Measurements from ENCODE around the gene ADCY7. TPM values are rescaled to one million over a fixed set of nuclear protein-coding genes. Genes with fewer than 3 reads are reported as not detected.
A peak's percentile ranks its signal among the peaks of the same experiment; 100 is the strongest.

Gene ADCY7
- total RNA-seq, 6 experiments from 2014 or later: 2.5 to 10.2 (median 6.5) TPM

- no peak overlapping the region for H3K27ac ChIP-seq
- H3K4me1 ChIP-seq: no peaks in the 10 kb centered on the region
- no peaks in the 10 kb centered on the region for H3K27me3 ChIP-seq
- no CpG with 5 or more reads among the region's 18 CpGs for WGBS (ENCODE audit: insufficient coverage, low coverage, low lambda C conversion rate, missing lambda C conversion rate)
- no peak for DNase-seq
- H3K36me3 ChIP-seq: no peaks in the 10 kb centered on the region
- intact Hi-C loops (cut with DNase I): no loop called here
- ATAC-seq: no peak
- TF ChIP-seq POLR2A (IDR thresholded peaks at IDR 0.05): no peak
- no peak for TF ChIP-seq CTCF (IDR thresholded peaks at IDR 0.05)
- no peak overlapping the region for H3K4me3 ChIP-seq
- no peaks in the 10 kb centered on the region for H3K9me3 ChIP-seq
Measured at GRCh38 chr16:50308237-50308965, 42.0 kb downstream of the ADCY7 start.

- DNase-seq (no peak), ATAC-seq (no peak)
- no peak for TF ChIP-seq POLR2A (IDR thresholded peaks at IDR 0.05)
- TF ChIP-seq CTCF (IDR thresholded peaks at IDR 0.05): no peak
- 92% methylated on average over 6 of the region's 11 CpGs for WGBS (ENCODE audit: insufficient coverage, low coverage, low lambda C conversion rate, missing lambda C conversion rate)
- Histone ChIP-seq H3K27ac (no peak overlapping the region), H3K4me3 (no peak overlapping the region), H3K9me3 (no peaks in the 10 kb centered on the region), H3K36me3 (peaks cover 0 to 3% (median 0%) of the 10 kb centered on the region in 4 donors), H3K4me1 (no peaks in the 10 kb centered on the region), H3K27me3 (no peaks in the 10 kb centered on the region)
- intact Hi-C loops (cut with DNase I): no loop called here
Measured at GRCh38 chr16:50309156-50309526, 42.8 kb downstream of the ADCY7 start.

GRCh38 chr16:50309527-50310307 lies 43.4 kb downstream of the ADCY7 start:
- no peak overlapping the region for H3K4me3 ChIP-seq
- DNase-seq (no peak), ATAC-seq (no peak)
- H3K36me3 ChIP-seq: peaks cover 0 to 5% (median 0%) of the 10 kb centered on the region in 4 donors
- H3K9me3 ChIP-seq: no peaks in the 10 kb centered on the region
- H3K27ac ChIP-seq: no peak overlapping the region
- no peaks in the 10 kb centered on the region for H3K4me1 ChIP-seq
- no peaks in the 10 kb centered on the region for H3K27me3 ChIP-seq
- TF ChIP-seq POLR2A (IDR thresholded peaks at IDR 0.05) (no peak), CTCF (IDR thresholded peaks at IDR 0.05) (no peak)
- intact Hi-C loops (cut with DNase I): no loop called here
- WGBS (ENCODE audit: insufficient coverage, low coverage, low lambda C conversion rate, missing lambda C conversion rate): 45% methylated on average over 4 of the region's 15 CpGs

- Histone ChIP-seq H3K4me1 (no peaks in the 10 kb centered on the region), H3K36me3 (peaks cover 0 to 8% (median 2%) of the 10 kb centered on the region in 4 donors), H3K27me3 (no peaks in the 10 kb centered on the region), H3K9me3 (no peaks in the 10 kb centered on the region), H3K4me3 (no peak overlapping the region), H3K27ac (no peak overlapping the region)
- intact Hi-C loops (cut with DNase I): no loop called here
- 66% methylated on average over 6 of the region's 18 CpGs for WGBS (ENCODE audit: insufficient coverage, low coverage, low lambda C conversion rate, missing lambda C conversion rate)
- peak in 1 of 4 donors; percentile 9 for ATAC-seq
- TF ChIP-seq CTCF (IDR thresholded peaks at IDR 0.05) (no peak), POLR2A (IDR thresholded peaks at IDR 0.05) (no peak)
- no peak for DNase-seq
Measured at GRCh38 chr16:50310308-50311133, 44.2 kb downstream of the ADCY7 start.

All from right lobe of liver (tissue), 6 donors.